Upper lobe of right lung (tissue), 1 donor: ENCODE measurements around the gene ZCCHC8. TPM values are rescaled to one million over a fixed set of nuclear protein-coding genes. Genes with fewer than 3 reads are reported as not detected.
"Not testable (repeated sequence)": the region's sequence is repeated elsewhere in the genome, so short reads cannot be mapped to it uniquely, and the experiment has no call there.

Experiments
- ATAC-seq: fragments of 200-7000 bp; cut with Tn5 transposase; one replicate; pipeline ENCODE4 v1.9.1; 2020; ENCODE audit warnings: mild to moderate bottlenecking, moderate library complexity
- DNase-seq: peaks from one replicate; pipeline ENCODE4 v3.0.0-alpha.2; 2020
- H3K27ac ChIP-seq: fragments of 200-600 bp; one replicate; pipeline ENCODE4 v1.8.0; 2022
- H3K27me3 ChIP-seq: fragments of 200-600 bp; one replicate; pipeline ENCODE4 v1.8.0; 2022; ENCODE audit warnings: mild to moderate bottlenecking
- H3K36me3 ChIP-seq: fragments of 200-600 bp; one replicate; pipeline ENCODE4 v1.8.0; 2022
- H3K4me1 ChIP-seq: fragments of 200-600 bp; one replicate; pipeline ENCODE4 v1.8.0; 2022
- H3K4me3 ChIP-seq: fragments of 200-600 bp; one replicate; pipeline ENCODE4 v1.8.0; 2022; ENCODE audit warnings: mild to moderate bottlenecking
- H3K9me3 ChIP-seq: fragments of 200-600 bp; one replicate; pipeline ENCODE4 v1.8.0; 2022
- intact Hi-C: fragments of 100-400 bp; cut with DNase I; formaldehyde crosslinking; loops from one replicate; pipeline ENCODE4 v1.11.0; 2022
- total RNA-seq: library from RNA; stranded (reverse); fragmentation: NEBNext Ultra II Directional; extraction: Animal tissue kit (Norgen Biotek cat#: 25700); gene quantifications from one replicate; pipeline ENCODE4 v1.2.1, GENCODE V29; 2021
- TF ChIP-seq, protein P1 (sequence below): fragments of 200-600 bp; IDR thresholded peaks from one replicate; pipeline ENCODE4 v1.8.0; 2022; ENCODE audit warnings: antibody characterized with exemption
- donor health status: DM: no; HTN: yes; CAD: no; lungs with severe emphysema.

Gene ZCCHC8
- total RNA-seq, 1 donor from 2014 or later: 21.2 TPM

DNA sequence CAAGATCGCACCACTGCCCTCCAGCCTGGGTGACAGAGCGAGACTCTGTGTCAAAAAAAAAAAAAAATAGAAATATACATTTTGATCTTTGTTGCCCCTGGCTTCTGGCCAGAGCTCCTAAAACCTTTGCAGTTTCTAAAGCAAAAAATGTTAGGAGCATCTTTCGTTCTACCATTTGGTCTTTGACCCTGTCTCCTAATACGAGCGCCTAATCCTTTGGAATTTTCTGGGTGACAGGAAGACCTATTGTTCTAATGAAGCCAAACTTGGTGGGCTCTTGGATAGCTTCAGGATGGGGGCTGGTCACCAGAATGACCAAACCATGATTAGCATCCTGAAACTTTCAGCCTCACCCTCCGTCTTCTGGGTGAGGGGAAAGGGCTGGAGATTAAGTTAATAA lies 46.0 kb downstream of the ZCCHC8 start:
- ATAC-seq: no peak
- Histone ChIP-seq H3K4me3 (no peak overlapping the region), H3K4me1 (no peaks in the 10 kb centered on the region), H3K36me3 (no peaks in the 10 kb centered on the region), H3K9me3 (no peaks in the 10 kb centered on the region), H3K27ac (no peak overlapping the region), H3K27me3 (no peaks in the 10 kb centered on the region)
- intact Hi-C loops: no loop called here
- no peak for DNase-seq
- TF ChIP-seq, protein P1, sequence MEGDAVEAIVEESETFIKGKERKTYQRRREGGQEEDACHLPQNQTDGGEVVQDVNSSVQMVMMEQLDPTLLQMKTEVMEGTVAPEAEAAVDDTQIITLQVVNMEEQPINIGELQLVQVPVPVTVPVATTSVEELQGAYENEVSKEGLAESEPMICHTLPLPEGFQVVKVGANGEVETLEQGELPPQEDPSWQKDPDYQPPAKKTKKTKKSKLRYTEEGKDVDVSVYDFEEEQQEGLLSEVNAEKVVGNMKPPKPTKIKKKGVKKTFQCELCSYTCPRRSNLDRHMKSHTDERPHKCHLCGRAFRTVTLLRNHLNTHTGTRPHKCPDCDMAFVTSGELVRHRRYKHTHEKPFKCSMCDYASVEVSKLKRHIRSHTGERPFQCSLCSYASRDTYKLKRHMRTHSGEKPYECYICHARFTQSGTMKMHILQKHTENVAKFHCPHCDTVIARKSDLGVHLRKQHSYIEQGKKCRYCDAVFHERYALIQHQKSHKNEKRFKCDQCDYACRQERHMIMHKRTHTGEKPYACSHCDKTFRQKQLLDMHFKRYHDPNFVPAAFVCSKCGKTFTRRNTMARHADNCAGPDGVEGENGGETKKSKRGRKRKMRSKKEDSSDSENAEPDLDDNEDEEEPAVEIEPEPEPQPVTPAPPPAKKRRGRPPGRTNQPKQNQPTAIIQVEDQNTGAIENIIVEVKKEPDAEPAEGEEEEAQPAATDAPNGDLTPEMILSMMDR: no peak

- Histone ChIP-seq H3K4me3 (no peak overlapping the region), H3K27me3 (no peaks in the 10 kb centered on the region), H3K36me3 (no peaks in the 10 kb centered on the region), H3K27ac (no peak overlapping the region), H3K9me3 (no peaks in the 10 kb centered on the region), H3K4me1 (no peaks in the 10 kb centered on the region)
- intact Hi-C loops: no loop called here
- TF ChIP-seq, protein P1: no peak
- DNase-seq (peak; percentile 20), ATAC-seq (no peak)
These were observed 46.4 kb downstream of the ZCCHC8 start for GRCh38 chr12:122454250-122454721.

GRCh38 chr12:122452701-122453285 lies 47.9 kb downstream of the ZCCHC8 start:
- Histone ChIP-seq H3K4me3 (no peak overlapping the region), H3K27ac (no peak overlapping the region), H3K27me3 (no peaks in the 10 kb centered on the region), H3K4me1 (no peaks in the 10 kb centered on the region), H3K36me3 (no peaks in the 10 kb centered on the region), H3K9me3 (no peaks in the 10 kb centered on the region)
- DNase-seq (peak; percentile 2), ATAC-seq (no peak)
- TF ChIP-seq, protein P1: no peak
- intact Hi-C loops: no loop called here

DNA sequence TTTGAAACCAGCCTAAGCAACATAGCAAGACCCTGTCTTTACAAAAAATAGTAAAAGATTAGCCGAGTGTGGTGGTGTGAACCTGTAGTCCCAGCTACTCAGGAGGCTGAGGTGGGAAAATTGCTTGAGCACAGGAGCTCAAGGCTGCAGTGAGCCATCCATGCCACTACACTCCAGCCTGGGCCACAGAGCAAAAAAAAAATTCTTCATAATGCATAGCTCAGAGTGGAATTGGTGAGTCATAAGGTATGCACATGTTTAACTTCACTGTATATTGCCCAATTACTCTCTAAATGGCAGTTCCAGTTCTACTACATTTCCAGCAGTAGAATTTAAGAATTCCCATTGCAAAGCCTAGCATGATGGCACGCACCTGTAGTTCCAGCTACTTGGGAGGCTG lies 51.4 kb downstream of the ZCCHC8 start:
- intact Hi-C loops: no loop called here
- Histone ChIP-seq H3K4me1 (no peaks in the 10 kb centered on the region), H3K4me3 (no peak overlapping the region), H3K27me3 (no peaks in the 10 kb centered on the region), H3K36me3 (no peaks in the 10 kb centered on the region), H3K9me3 (no peaks in the 10 kb centered on the region), H3K27ac (no peak overlapping the region)
- TF ChIP-seq, protein P1: no peak
- DNase-seq: peak; percentile 1
- peak; percentile 29 for ATAC-seq

DNA sequence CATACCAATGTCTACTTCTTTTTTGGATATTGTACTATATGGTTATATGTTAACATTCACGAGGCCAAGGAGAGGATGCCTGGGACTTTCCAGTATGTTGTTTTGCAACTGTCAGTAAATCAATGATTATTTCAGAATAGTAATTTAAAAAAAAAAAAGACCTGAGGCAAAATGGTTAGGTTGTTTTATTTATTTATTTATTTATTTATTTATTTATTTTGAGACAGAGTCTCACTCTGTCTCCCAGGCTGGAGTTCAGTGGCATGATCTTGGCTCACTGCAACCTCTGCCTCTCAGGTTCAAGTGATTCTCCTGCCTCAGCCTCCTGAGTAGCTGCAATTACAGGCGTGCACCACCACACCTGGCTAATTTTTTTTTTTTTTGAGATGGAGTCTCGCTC lies 52.9 kb downstream of the ZCCHC8 start:
- H3K27ac ChIP-seq, H3K27me3 ChIP-seq, H3K4me3 ChIP-seq, H3K36me3 ChIP-seq, H3K4me1 ChIP-seq, ATAC-seq, DNase-seq, H3K9me3 ChIP-seq, intact Hi-C loops: not testable (repeated sequence)

DNA sequence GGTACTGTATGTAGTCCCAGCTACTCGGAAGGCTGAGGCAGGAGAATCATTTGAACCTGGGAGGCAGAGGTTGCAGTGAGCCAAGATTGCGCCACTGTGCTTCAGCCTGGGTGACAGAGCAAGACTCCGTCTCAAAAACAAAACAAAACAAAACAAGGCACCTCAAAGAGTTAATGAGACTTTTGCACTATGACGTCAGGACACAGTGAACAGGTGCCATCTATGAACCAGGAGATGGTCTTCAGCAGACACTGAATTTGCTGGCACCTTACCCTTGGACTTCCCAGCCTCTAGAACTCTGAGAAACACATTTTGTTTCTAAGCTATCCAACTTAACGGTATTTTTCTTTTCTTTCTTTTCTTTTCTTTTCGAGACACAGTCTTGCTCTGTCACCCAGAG lies 54.3 kb downstream of the ZCCHC8 start:
- ATAC-seq, H3K9me3 ChIP-seq, H3K27ac ChIP-seq, intact Hi-C loops, H3K36me3 ChIP-seq, H3K27me3 ChIP-seq, H3K4me1 ChIP-seq, DNase-seq, H3K4me3 ChIP-seq: not testable (repeated sequence)

GRCh38 chr12:122444071-122444470 lies 56.7 kb downstream of the ZCCHC8 start:
- H3K9me3 ChIP-seq, intact Hi-C loops: not testable (repeated sequence)

More at GRCh38 chr12:122444071-122444470, 56.7 kb downstream of the ZCCHC8 start:
- H3K27ac ChIP-seq, H3K27me3 ChIP-seq, ATAC-seq, H3K36me3 ChIP-seq, DNase-seq, H3K4me3 ChIP-seq, H3K4me1 ChIP-seq: not testable (repeated sequence)
